Endothelial cell of umbilical vein (primary cell): ENCODE data around the gene BHLHA15. TPM values are rescaled to one million over a fixed set of nuclear protein-coding genes. Genes with fewer than 3 reads are reported as not detected.

Experiments used
- BruUV-seq: library from RNA; stranded (reverse); fragments of 400-500 nt; replicated peaks from 2 replicates; lab custom pipeline; 2021; lab: Mats Ljungman, UMichigan
- CTCF ChIA-PET: fragments of 300-600, 350-600 bp; sonication (Branson Sonifier 250); formaldehyde crosslinking; loops from one replicate; lab custom pipeline; 2021; ENCODE audit warnings: antibody characterized with exemption, inconsistent platforms; lab: Charles Lee
- POLR2A ChIA-PET: fragments of 300-600, 350-600 bp; sonication (Branson Sonifier 250); formaldehyde crosslinking; loops from one replicate; lab custom pipeline; 2021; ENCODE audit warnings: antibody characterized with exemption, inconsistent platforms; lab: Charles Lee
- DNase-seq: peaks from one replicate; pipeline ENCODE4 v3.0.0-alpha.2; 2011; ENCODE audit warnings: low read depth, low spot score
- FAIRE-seq: peaks from 2 replicates; lab custom pipeline; 2011; peaks lifted over from hg19 to GRCh38; lab: Jason Lieb, UNC
- H2AFZ ChIP-seq: 2 replicates; pipeline ENCODE4 v1.6.0; 2012; ENCODE audit warnings: low read depth, low read length, control low read depth, inconsistent platforms
- H3K27ac ChIP-seq: 2 replicates; pipeline ENCODE4 v1.5.1; 2011; ENCODE audit warnings: low read depth, mild to moderate bottlenecking, control low read depth, low read length, moderate library complexity; ENCODE audit not compliant: insufficient read depth
- H3K27me3 ChIP-seq, 2 experiments: 2 replicates each; pipeline versions ENCODE4 v1.6.0 to v1.6.1; 2011; ENCODE audit warnings: low read length in 2 of 2, mixed read lengths in 1 of 2; ENCODE audit not compliant: control insufficient read depth in 2 of 2, insufficient read depth in 2 of 2
- H3K36me3 ChIP-seq, 2 experiments: 2 replicates in 1 of 2; 3 replicates in 1 of 2; pipeline ENCODE4 v1.5.1; 2011; ENCODE audit warnings: low read length in 2 of 2, mild to moderate bottlenecking in 1 of 2, moderate library complexity in 1 of 2; ENCODE audit not compliant: control insufficient read depth in 2 of 2, insufficient read depth in 2 of 2; ENCODE audit errors: extremely low read depth in 1 of 2
- H3K4me1 ChIP-seq: 3 replicates; pipeline ENCODE4 v1.5.1; 2011; ENCODE audit warnings: mild to moderate bottlenecking, low read length; ENCODE audit not compliant: control insufficient read depth, insufficient read depth; ENCODE audit errors: extremely low read depth
- H3K4me2 ChIP-seq: 2 replicates; pipeline ENCODE4 v1.6.1; 2011; ENCODE audit warnings: low read length, control low read depth, mixed read lengths; ENCODE audit not compliant: insufficient read depth
- H3K4me3 ChIP-seq, 3 experiments: fragments of 200-600 bp in 1 of 3; sonication (generic), shearing (Covaris generic) in 1 of 3; replicated peaks in 1 of 3; 2 replicates each; pipeline ENCODE4 v1.5.1; 2011 to 2016; ENCODE audit warnings: control low read depth in 3 of 3, low read length in 3 of 3, mild to moderate bottlenecking in 2 of 3, inconsistent platforms in 1 of 3, low read depth in 1 of 3, moderate library complexity in 1 of 3; ENCODE audit not compliant: insufficient read depth in 1 of 3
- H3K79me2 ChIP-seq: 2 replicates; pipeline ENCODE4 v1.6.0; 2012; ENCODE audit warnings: low read length, inconsistent platforms; ENCODE audit not compliant: control insufficient read depth, insufficient read depth
- H3K9ac ChIP-seq: replicated peaks from 2 replicates; pipeline ENCODE3; 2011; ENCODE audit warnings: low read length, control low read depth; ENCODE audit not compliant: insufficient read depth; ENCODE audit errors: extremely low read depth
- H3K9me1 ChIP-seq: replicated peaks from 3 replicates; pipeline ENCODE4 v1.6.0; 2011; ENCODE audit warnings: mild to moderate bottlenecking, low read length; ENCODE audit not compliant: control insufficient read depth, insufficient read depth; ENCODE audit errors: extremely low read depth
- H3K9me3 ChIP-seq: replicated peaks from 2 replicates; pipeline ENCODE4 v1.5.1; 2012; ENCODE audit warnings: low read length, inconsistent platforms; ENCODE audit not compliant: control insufficient read depth, insufficient read depth
- H4K20me1 ChIP-seq: replicated peaks from 2 replicates; pipeline ENCODE3; 2011; ENCODE audit warnings: mild to moderate bottlenecking, low read length; ENCODE audit not compliant: control insufficient read depth, insufficient read depth; ENCODE audit errors: extremely low read depth
- CTCF ChIP-seq, 2 donors: IDR thresholded peaks; 1 replicate in 1 of 2; 2 replicates in 1 of 2; pipeline ENCODE4 v1.5.1; 2011; ENCODE audit warnings: low read length in 2 of 2, mild to moderate bottlenecking in 2 of 2, moderate library complexity in 2 of 2, control low read depth in 1 of 2, inconsistent platforms in 1 of 2, low read depth in 1 of 2; ENCODE audit not compliant: insufficient read depth in 1 of 2; ENCODE audit errors: extremely low read depth in 1 of 2
- EZH2 ChIP-seq: IDR thresholded peaks from 2 replicates; pipeline ENCODE4 v1.6.1; 2012; ENCODE audit warnings: borderline replicate concordance, low read depth, mild to moderate bottlenecking, moderate library complexity, low read length, inconsistent platforms; ENCODE audit not compliant: severe bottlenecking
- MYC ChIP-seq: IDR thresholded peaks from one replicate; pipeline ENCODE4 v1.6.1; 2011; ENCODE audit warnings: mild to moderate bottlenecking, low read depth, low read length
- POLR2A ChIP-seq: IDR thresholded peaks from 2 replicates; pipeline ENCODE4 v1.6.1; 2012; ENCODE audit warnings: low read depth, mild to moderate bottlenecking, control low read depth, low read length
- POLR2AphosphoS5 ChIP-seq: IDR thresholded peaks from 2 replicates; pipeline ENCODE4 v1.6.1; 2012; ENCODE audit warnings: low read depth, mild to moderate bottlenecking, control low read depth, low read length, moderate library complexity; ENCODE audit not compliant: insufficient read depth
- dilution Hi-C: fragments of 300-500 bp; cut with MboI; formaldehyde crosslinking; loops from one replicate; pipeline ENCODE4 v1.15.0; 2019; ENCODE audit warnings: low sequenced_read_pairs; ENCODE audit not compliant: extremely low pct_ligation_motif_present
- intact Hi-C: fragments of 100-400 bp; cut with micrococcal nuclease; formaldehyde crosslinking; loops from one replicate; pipeline ENCODE4 v1.10.0; 2022
- polyA plus RNA-seq, 4 experiments: library from polyadenylated mRNA; depleted of rRNA in 3 of 4; stranded (reverse) in 3 of 4; unstranded in 1 of 4; fragments of >200 nt; gene quantifications; 2 replicates each; pipeline versions ENCODE4 v1.2.1 to v1.2.3, GENCODE V29; 2011 to 2012; ENCODE audit warnings: missing spikeins in 1 of 4
- total RNA-seq: library from RNA; stranded (reverse); gene quantifications from 2 replicates; pipeline ENCODE4 v1.2.3, GENCODE V29; 2021
- TF ChIP-seq, protein P1 (sequence below): IDR thresholded peaks from 2 replicates; pipeline ENCODE4 v1.6.1; 2011; ENCODE audit not compliant: insufficient read depth, insufficient read length

The BHLHA15 gene
- total and polyA plus RNA-seq, 2 donors (not counting 3 experiments of a cell fraction or from before 2014, with no cell fraction given): 0.81 to 1.2 TPM

- ChIA-PET POLR2A (no interaction called here), CTCF (no interaction called here)
- Histone ChIP-seq H3K9me3 (no peaks in the 10 kb centered on the region), H3K79me2 (no peaks in the 10 kb centered on the region), H3K4me3 (no peak overlapping the region), H3K9ac (no peak overlapping the region), H3K27me3 (no peaks in the 10 kb centered on the region), H3K36me3 (peaks cover 0 to 12% of the 10 kb centered on the region in 2 experiments), H3K9me1 (no peaks in the 10 kb centered on the region), H3K27ac (no peak overlapping the region), H3K4me1 (no peaks in the 10 kb centered on the region), H3K4me2 (no peak overlapping the region), H2AFZ (no peak overlapping the region), H4K20me1 (no peaks in the 10 kb centered on the region)
- no TSS peak for BruUV-seq
- dilution Hi-C loops (no loop called here), intact Hi-C loops (no loop called here)
- FAIRE-seq: no peak
- DNase-seq: no peak
- TF ChIP-seq POLR2A (no peak), MYC (no peak), EZH2 (no peak), CTCF (IDR thresholded peaks at IDR 0.05; ENCODE audit: extremely low read depth in 1 of 2, insufficient read depth in 1 of 2, low read depth in 1 of 2, low read length in 2 of 2) (no peak), POLR2AphosphoS5 (no peak)
- TF ChIP-seq, protein P1, sequence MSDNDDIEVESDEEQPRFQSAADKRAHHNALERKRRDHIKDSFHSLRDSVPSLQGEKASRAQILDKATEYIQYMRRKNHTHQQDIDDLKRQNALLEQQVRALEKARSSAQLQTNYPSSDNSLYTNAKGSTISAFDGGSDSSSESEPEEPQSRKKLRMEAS: no peak
Observed at GRCh38 chr7:98205162-98205845, 5.9 kb upstream of the BHLHA15 start.
